Glutamatergic neuron (in vitro differentiated cells): ENCODE results near the gene MEIS3. TPM values are rescaled to one million over a fixed set of nuclear protein-coding genes. Genes with fewer than 3 reads are reported as not detected.

Experiments
- DNase-seq: peaks from one replicate; pipeline ENCODE4 v3.0.0; 2022
- H3K27ac Mint-ChIP-seq: one replicate; pipeline ENCODE4 v1.8.0; 2020; ENCODE audit warnings: mild to moderate bottlenecking, mixed read lengths, inconsistent platforms; ENCODE audit not compliant: unreplicated experiment
- H3K27me3 Mint-ChIP-seq: one replicate; pipeline ENCODE4 v1.8.0; 2020; ENCODE audit warnings: mild to moderate bottlenecking, moderate library complexity, mixed read lengths, inconsistent platforms; ENCODE audit not compliant: unreplicated experiment
- H3K36me3 Mint-ChIP-seq: one replicate; pipeline ENCODE4 v1.8.0; 2020; ENCODE audit warnings: mild to moderate bottlenecking, mixed read lengths, inconsistent platforms; ENCODE audit not compliant: unreplicated experiment
- H3K4me1 Mint-ChIP-seq: one replicate; pipeline ENCODE4 v1.8.0; 2020; ENCODE audit warnings: mild to moderate bottlenecking, low read depth, mixed read lengths, inconsistent platforms; ENCODE audit not compliant: unreplicated experiment
- H3K4me3 Mint-ChIP-seq: one replicate; pipeline ENCODE4 v1.8.0; 2020; ENCODE audit warnings: mild to moderate bottlenecking, mixed read lengths, inconsistent platforms; ENCODE audit not compliant: unreplicated experiment
- H3K9me3 Mint-ChIP-seq: one replicate; pipeline ENCODE4 v1.8.0; 2020; ENCODE audit warnings: mild to moderate bottlenecking, moderate library complexity, mixed read lengths, inconsistent platforms; ENCODE audit not compliant: unreplicated experiment
- long read RNA-seq: library from polyadenylated mRNA; unstranded; transcript quantifications from one replicate; pipeline ENCODE4 v2.0.0, GENCODE V29; 2020; ENCODE audit not compliant: unreplicated experiment
- total RNA-seq: library from RNA; stranded (reverse); fragmentation: NEBNext Ultra II Directional; extraction: Animal tissue kit (Norgen Biotek cat#: 25700); gene quantifications from one replicate; pipeline ENCODE4 v1.2.1, GENCODE V29; 2021; ENCODE audit not compliant: unreplicated experiment
- TF ChIP-seq, protein P1 (sequence below): fragments of 200-600 bp; sonication (generic); IDR thresholded peaks from one replicate; pipeline ENCODE4 v1.5.0; 2021; ENCODE audit not compliant: partially characterized antibody, unreplicated experiment

The MEIS3 gene
- total RNA-seq = 255 TPM
- long read RNA-seq, partial matches to known transcripts = 19 of 30 reads
- long read RNA-seq, other reads (novel, unspliced or antisense) = 6 of 30 reads

- DNase-seq = peak; percentile 42
- H3K27ac Mint-ChIP-seq = peak within 1 kb of the TSS; percentile 84
These were observed at the start of gene MEIS3 for GRCh38 chr19:47419030-47419783. Gene MEIS3 (minus strand): TSS chr19:47419527. CDS start chr19:47419081, 446 bp downstream.

GRCh38 chr19:47467914-47468313, 48.6 kb upstream of the MEIS3 start:
- no peak overlapping the region for H3K4me3 Mint-ChIP-seq

More at GRCh38 chr19:47419030-47419783, at the start of gene MEIS3:
- TF ChIP-seq, protein P1, sequence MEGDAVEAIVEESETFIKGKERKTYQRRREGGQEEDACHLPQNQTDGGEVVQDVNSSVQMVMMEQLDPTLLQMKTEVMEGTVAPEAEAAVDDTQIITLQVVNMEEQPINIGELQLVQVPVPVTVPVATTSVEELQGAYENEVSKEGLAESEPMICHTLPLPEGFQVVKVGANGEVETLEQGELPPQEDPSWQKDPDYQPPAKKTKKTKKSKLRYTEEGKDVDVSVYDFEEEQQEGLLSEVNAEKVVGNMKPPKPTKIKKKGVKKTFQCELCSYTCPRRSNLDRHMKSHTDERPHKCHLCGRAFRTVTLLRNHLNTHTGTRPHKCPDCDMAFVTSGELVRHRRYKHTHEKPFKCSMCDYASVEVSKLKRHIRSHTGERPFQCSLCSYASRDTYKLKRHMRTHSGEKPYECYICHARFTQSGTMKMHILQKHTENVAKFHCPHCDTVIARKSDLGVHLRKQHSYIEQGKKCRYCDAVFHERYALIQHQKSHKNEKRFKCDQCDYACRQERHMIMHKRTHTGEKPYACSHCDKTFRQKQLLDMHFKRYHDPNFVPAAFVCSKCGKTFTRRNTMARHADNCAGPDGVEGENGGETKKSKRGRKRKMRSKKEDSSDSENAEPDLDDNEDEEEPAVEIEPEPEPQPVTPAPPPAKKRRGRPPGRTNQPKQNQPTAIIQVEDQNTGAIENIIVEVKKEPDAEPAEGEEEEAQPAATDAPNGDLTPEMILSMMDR = no peak
- H3K27me3 Mint-ChIP-seq = peaks cover 39% of the 10 kb centered on the region
- peaks cover 29% of the 10 kb centered on the region for H3K9me3 Mint-ChIP-seq
- peaks cover 35% of the 10 kb centered on the region for H3K4me1 Mint-ChIP-seq
- peak within 1 kb of the TSS; percentile 99 for H3K4me3 Mint-ChIP-seq
- H3K36me3 Mint-ChIP-seq = peaks cover 2% of the 10 kb centered on the region

GRCh38 chr19:47465957-47466356, 46.6 kb upstream of the MEIS3 start:
- peaks cover 24% of the 10 kb centered on the region for H3K4me1 Mint-ChIP-seq
- no peak overlapping the region for H3K27ac Mint-ChIP-seq
- peaks cover 3% of the 10 kb centered on the region for H3K9me3 Mint-ChIP-seq
- DNase-seq = no peak
- H3K27me3 Mint-ChIP-seq = peaks cover 10% of the 10 kb centered on the region
- no peak overlapping the region for H3K4me3 Mint-ChIP-seq
- H3K36me3 Mint-ChIP-seq = no peaks in the 10 kb centered on the region
- TF ChIP-seq, protein P1 = no peak

More at GRCh38 chr19:47467914-47468313, 48.6 kb upstream of the MEIS3 start:
- TF ChIP-seq, protein P1 = no peak
- Mint-ChIP-seq H3K27me3 (peaks cover 10% of the 10 kb centered on the region), H3K27ac (peak overlapping the region; percentile 75), H3K4me1 (peaks cover 24% of the 10 kb centered on the region), H3K36me3 (no peaks in the 10 kb centered on the region), H3K9me3 (peaks cover 3% of the 10 kb centered on the region)
- no peak for DNase-seq

- TF ChIP-seq, protein P1 = no peak
- H3K4me1 Mint-ChIP-seq = peaks cover 16% of the 10 kb centered on the region
- peak overlapping the region; percentile 39 for H3K4me3 Mint-ChIP-seq
- H3K9me3 Mint-ChIP-seq = peaks cover 3% of the 10 kb centered on the region
- DNase-seq = no peak
- no peaks in the 10 kb centered on the region for H3K36me3 Mint-ChIP-seq
- no peak overlapping the region for H3K27ac Mint-ChIP-seq
- H3K27me3 Mint-ChIP-seq = peaks cover 10% of the 10 kb centered on the region
These were observed 45.5 kb upstream of the MEIS3 start for GRCh38 chr19:47464675-47465419.

DNA sequence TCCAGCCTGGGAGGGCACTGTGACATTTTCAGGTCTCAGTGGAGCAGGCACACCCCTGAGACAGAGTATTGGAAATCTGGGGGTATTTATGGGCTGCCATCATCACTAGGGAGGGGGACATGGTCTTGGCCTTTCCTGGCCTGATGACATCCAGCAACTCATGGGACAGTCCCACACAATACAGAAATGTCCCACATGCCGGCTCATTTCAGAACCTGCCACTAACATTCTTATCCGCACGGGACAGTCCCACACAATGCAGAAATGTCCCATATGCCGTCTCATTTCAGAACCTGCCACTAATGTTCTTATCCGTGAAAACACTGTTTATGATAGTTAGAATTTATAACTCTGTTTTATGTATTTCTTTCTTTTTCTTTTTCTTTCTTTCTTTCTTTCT, 42.5 kb upstream of the MEIS3 start:
- DNase-seq = no peak
- Mint-ChIP-seq H3K27ac (no peak overlapping the region), H3K4me3 (no peak overlapping the region), H3K4me1 (peaks cover 7% of the 10 kb centered on the region), H3K9me3 (no peaks in the 10 kb centered on the region), H3K27me3 (peaks cover 3% of the 10 kb centered on the region), H3K36me3 (no peaks in the 10 kb centered on the region)
- TF ChIP-seq, protein P1 = no peak
